ENCODE data around the gene CDH10. TPM values are rescaled to one million over a fixed set of nuclear protein-coding genes. Genes with fewer than 3 reads are reported as not detected.

Gene CDH10
- total and polyA plus RNA-seq, 9 of the 15 experiments (the other 6 are each of a cell fraction or from before 2014, with no cell fraction given) = not detected

- peak in 2 of 3 experiments; percentile 38 to 62; a peak in 3 of 6 replicates for TF ChIP-seq CTCF (IDR thresholded peaks at IDR 0.05 in 2 of 3, conservative IDR thresholded peaks at IDR 0.05 in 1 of 3; ENCODE audit: insufficient read depth in 2 of 3, low read depth in 1 of 3, low read length in 3 of 3)
Observed at GRCh38 chr5:24633715-24634325, 11.0 kb downstream of the CDH10 start (continued).

GRCh38 chr5:24632353-24632752 is 12.4 kb downstream of the CDH10 start:
- Histone ChIP-seq H3K9me3 (replicated peaks; ENCODE audit: control insufficient read depth, insufficient read depth, low read depth, low read length) (no peaks in the 10 kb centered on the region), H3K9me1 (ENCODE audit: control insufficient read depth, insufficient read depth, low read length) (no peaks in the 10 kb centered on the region), H3K9ac (ENCODE audit: insufficient read depth in 1 of 2, low read depth in 2 of 2, low read length in 2 of 2) (no peak overlapping the region), H3K4me1 (replicated peaks in 1 of 2; ENCODE audit: control insufficient read depth in 2 of 2, insufficient read depth in 2 of 2, low read length in 2 of 2) (no peaks in the 10 kb centered on the region), H3K79me2 (ENCODE audit: control insufficient read depth, insufficient read depth, low read length) (no peaks in the 10 kb centered on the region), H3K27ac (ENCODE audit: extremely low read depth, low read depth, low read length) (no peak overlapping the region), H3K27me3 (ENCODE audit: control insufficient read depth in 2 of 2, insufficient read depth in 2 of 2, low read length in 2 of 2) (no peaks in the 10 kb centered on the region), H3K4me2 (ENCODE audit: insufficient read depth, low read length) (no peak overlapping the region), H3K36me3 (ENCODE audit: control insufficient read depth, insufficient read depth, low read length) (no peaks in the 10 kb centered on the region), H2AFZ (ENCODE audit: low read depth, low read length) (no peak overlapping the region), H3K4me3 (no peak overlapping the region), H4K20me1 (replicated peaks; ENCODE audit: control insufficient read depth, insufficient read depth, low read length) (no peaks in the 10 kb centered on the region)
- ChIA-PET POLR2A (no interaction called here), CTCF (ENCODE audit: low intra/inter-chr PET ratio) (no interaction called here)
- ATAC-seq (no peak), DNase-seq (ENCODE audit: extremely low read depth in 1 of 4, low spot score in 3 of 4) (no peak), FAIRE-seq (no peak)
- in situ Hi-C loops (cut with MboI) = no loop called here
- BruUV-seq (replicated peaks) = no TSS peak
- intact Hi-C loops (cut with micrococcal nuclease) = no loop called here
- TF ChIP-seq ARID4B (CRISPR knock-in tag; IDR thresholded peaks at IDR 0.05) (no peak), MYNN (IDR thresholded peaks at IDR 0.05) (no peak), MYNN (CRISPR knock-in tag; IDR thresholded peaks at IDR 0.05) (no peak), ZBTB17 (CRISPR knock-in tag; IDR thresholded peaks at IDR 0.05) (no peak), EGR1 (conservative IDR thresholded peaks at IDR 0.05) (no peak), OTX1 (CRISPR knock-in tag; IDR thresholded peaks at IDR 0.05) (no peak), SIX5 (IDR thresholded peaks at IDR 0.05; ENCODE audit: borderline replicate concordance in 1 of 2, insufficient read depth in 1 of 2, low read depth in 1 of 2, low read length in 2 of 2) (no peak), TGIF2 (CRISPR knock-in tag; IDR thresholded peaks at IDR 0.05) (no peak), RFX1 (IDR thresholded peaks at IDR 0.05) (no peak), DEAF1 (CRISPR knock-in tag; IDR thresholded peaks at IDR 0.05) (no peak), MTF1 (CRISPR knock-in tag; IDR thresholded peaks at IDR 0.05; ENCODE audit: borderline replicate concordance) (no peak), CBX2 (IDR thresholded peaks at IDR 0.05; ENCODE audit: insufficient read depth, low read length, poor library complexity, severe bottlenecking) (no peak), SNRNP70 (optimal IDR thresholded peaks at IDR 0.05; ENCODE audit: low read depth, low read length) (no peak)

Measured in K562 (cell line).